Mucosa of gallbladder (tissue), 1 donor: ENCODE measurements around the gene TAF1A. TPM values are rescaled to one million over a fixed set of nuclear protein-coding genes. Genes with fewer than 3 reads are reported as not detected.

Source experiments
- DNase-seq: peaks from one replicate; pipeline ENCODE4 v3.0.0-alpha.2; 2020; ENCODE audit warnings: low spot score
- total RNA-seq: library from RNA; stranded (reverse); gene quantifications from one replicate; pipeline ENCODE4 v1.2.1, GENCODE V29; 2021
- donor health status: DM: no; HTN: no; CAD: no.

Gene TAF1A
- total RNA-seq, 1 donor from 2014 or later: 7.5 TPM

DNA sequence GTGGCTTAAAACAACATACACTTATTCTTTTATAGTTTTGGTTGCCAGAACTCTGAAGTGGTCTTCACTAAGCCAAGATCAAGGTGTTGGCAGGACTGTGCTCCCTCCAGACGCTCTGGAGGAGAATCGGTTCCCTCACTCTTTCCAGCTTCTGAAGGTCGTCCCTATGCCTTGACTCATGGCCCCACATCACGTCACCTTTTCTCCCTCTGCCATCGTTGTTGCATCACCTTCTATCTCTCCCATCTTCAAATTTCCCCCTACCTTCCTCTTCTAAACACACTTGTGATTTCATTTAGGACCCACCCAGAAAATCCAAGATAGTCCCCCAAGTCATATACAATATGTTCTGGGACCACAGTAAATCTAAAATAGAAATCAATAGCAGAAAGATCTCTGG, 54.3 kb downstream of the TAF1A start:
- no peak for DNase-seq

- DNase-seq: no peak
These were observed 58.9 kb downstream of the TAF1A start for GRCh38 chr1:222530852-222531251.

DNA sequence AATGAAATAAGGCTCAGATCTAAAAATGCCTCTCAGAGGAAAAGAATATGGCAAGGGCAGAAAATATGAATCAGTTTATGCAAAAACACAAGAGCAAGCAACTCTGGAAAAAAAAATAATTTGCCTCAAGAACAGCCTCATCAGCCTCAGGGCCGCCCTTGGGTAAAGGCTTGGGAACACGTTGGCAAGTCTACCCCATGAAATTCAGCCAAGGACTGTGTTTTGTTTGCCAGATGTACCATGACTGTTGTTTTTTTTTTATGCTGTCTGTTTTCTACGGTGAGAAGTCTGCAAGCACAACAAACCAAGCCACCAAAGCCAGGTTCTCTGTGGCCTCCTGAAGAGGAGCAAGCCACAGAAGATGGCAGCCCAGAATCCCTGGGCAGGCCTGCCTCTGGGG, 59.8 kb downstream of the TAF1A start:
- DNase-seq: no peak

- DNase-seq: no peak
These were observed 60.6 kb downstream of the TAF1A start for GRCh38 chr1:222529181-222529580.

DNA sequence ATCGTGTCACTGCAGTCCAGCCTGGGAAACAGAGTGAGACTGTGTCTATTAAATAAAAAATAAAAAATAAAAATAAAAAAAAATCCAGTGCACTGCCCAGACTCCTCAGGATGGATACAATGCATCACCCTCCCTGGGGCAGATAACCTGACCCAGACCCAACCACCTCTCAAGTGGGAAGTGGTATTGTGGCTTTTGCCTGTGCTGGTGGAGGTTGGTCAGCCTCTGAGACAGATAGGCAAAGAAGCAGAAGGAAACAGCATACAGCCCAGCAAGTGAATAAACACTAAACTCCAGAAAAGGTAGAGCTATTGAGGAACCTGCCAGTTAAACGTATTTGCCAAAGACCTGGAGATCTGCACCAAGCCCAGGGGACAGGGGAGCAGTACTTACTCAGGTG, 63.8 kb downstream of the TAF1A start:
- DNase-seq: no peak

GRCh38 chr1:222523852-222524251, 65.9 kb downstream of the TAF1A start:
- no peak for DNase-seq

DNA sequence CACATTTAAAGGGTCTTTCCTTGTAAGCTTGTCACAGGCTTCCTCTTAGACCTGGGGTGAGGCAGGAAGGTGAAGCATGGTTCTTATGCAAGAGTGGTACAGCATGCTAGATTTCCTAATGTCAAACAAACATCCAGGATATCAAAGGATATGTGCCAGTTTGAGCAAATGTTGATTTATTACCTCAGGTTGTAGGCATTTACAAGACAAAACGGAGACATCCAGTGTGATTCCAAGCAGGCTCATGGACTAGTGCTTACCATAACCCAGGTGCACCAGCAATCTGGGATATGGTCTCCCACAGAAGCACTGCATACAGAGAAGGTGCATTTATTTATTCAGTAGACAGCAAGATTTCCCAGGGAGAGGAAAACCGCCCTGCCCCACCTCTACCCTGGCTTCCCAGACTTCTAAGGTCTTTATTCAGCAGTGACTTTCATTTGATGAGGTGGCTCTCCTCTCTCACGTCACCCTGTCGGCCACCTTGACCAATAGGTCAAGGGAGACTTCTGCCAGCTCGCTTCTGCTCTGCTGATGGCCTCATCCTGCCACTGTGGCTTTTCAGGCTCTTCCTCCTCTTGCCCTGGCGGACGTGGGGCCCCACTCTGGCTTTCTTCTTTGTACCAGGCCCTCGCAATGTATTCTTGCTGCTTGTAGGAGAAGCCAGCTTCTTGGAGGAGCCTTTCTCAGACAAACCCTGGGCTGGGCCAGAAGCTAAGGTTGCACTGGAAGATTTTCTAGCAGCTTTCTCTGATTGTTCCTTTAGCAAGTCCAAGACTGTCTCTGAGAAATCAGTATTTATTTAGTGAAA, 67.4 kb downstream of the TAF1A start:
- DNase-seq: no peak

DNA sequence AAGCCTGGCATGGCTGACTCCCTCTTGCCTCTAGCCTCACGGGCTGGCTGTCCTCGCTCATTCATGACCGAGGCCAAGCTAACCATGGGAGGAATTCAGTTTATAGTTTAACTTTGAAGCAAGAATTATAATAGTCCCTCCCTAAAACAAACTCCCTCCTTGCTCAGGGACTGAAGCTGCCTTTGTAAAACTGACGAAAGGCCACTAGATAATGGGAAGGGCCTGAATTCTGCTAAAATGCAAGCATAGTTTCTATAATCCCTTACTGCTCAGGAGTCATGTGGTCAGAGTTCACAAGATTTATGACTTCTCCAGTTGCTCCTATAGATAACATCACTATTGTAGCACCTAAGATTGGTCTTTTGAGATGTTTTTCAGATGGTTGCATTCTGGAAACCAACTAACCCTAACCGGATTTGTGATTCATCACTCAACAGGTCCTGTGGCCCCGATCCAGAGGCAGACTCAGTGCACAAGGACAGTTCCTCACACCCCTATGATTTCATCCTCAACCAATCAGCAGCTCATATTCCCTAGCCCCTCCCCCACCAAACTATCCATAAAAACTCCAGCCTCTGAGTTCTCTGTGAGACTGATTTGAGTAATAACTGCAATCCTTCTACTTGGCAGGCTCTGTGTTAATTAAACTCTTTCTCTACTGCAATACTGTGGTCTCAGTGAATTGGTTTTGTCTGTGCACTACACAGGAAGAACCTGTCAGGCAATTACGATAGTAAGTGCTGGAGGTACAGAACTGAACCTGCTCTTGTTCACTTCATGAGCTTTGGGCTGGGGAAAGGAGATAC, 68.2 kb downstream of the TAF1A start:
- no peak for DNase-seq

Other genes starting within 250 kb of the TAF1A start
- gene HHIPL2, start 41.8 kb downstream of the TAF1A start, total RNA-seq: 2.0 TPM
- 78.6 TPM for gene MIA3, start 28.2 kb upstream of the TAF1A start, total RNA-seq
- 76.9 TPM for gene AIDA, start 122.6 kb upstream of the TAF1A start, total RNA-seq
- 61.8 TPM for gene BROX, start 122.6 kb upstream of the TAF1A start, total RNA-seq
- 36.8 TPM for gene FAM177B, start 147.3 kb upstream of the TAF1A start, total RNA-seq
- gene DISP1, start 225.1 kb upstream of the TAF1A start, total RNA-seq: 27.4 TPM